Fibroblast of lung (primary cell): ENCODE results near the gene SRCAP. TPM values are rescaled to one million over a fixed set of nuclear protein-coding genes. Genes with fewer than 3 reads are reported as not detected.
A peak's percentile ranks its signal among the peaks of the same experiment; 100 is the strongest.

ENCODE experiments used
- DNase-seq, 2 donors: peaks; one replicate each; pipeline versions ENCODE4 v3.0.0 to v3.0.0-alpha.2; 2010; ENCODE audit warnings: low read depth in 2 of 2
- H2AFZ ChIP-seq: 2 replicates; pipeline ENCODE4 v1.5.1; 2012; ENCODE audit warnings: low read length, control low read depth, inconsistent platforms
- H3K27ac ChIP-seq: 2 replicates; pipeline ENCODE4 v1.5.1; 2011; ENCODE audit warnings: low read length, control low read depth; ENCODE audit not compliant: insufficient read depth
- H3K27me3 ChIP-seq: 2 replicates; pipeline ENCODE4 v1.5.1; 2011; ENCODE audit warnings: mild to moderate bottlenecking, low read length; ENCODE audit not compliant: control insufficient read depth, insufficient read depth
- H3K36me3 ChIP-seq: 2 replicates; pipeline ENCODE4 v1.5.1; 2011; ENCODE audit warnings: low read length; ENCODE audit not compliant: control insufficient read depth, insufficient read depth
- H3K4me1 ChIP-seq: 2 replicates; pipeline ENCODE4 v1.5.1; 2011; ENCODE audit warnings: low read length; ENCODE audit not compliant: control insufficient read depth, insufficient read depth; ENCODE audit errors: extremely low read depth
- H3K4me2 ChIP-seq: 2 replicates; pipeline ENCODE4 v1.5.1; 2011; ENCODE audit warnings: low read length, control low read depth; ENCODE audit not compliant: insufficient read depth; ENCODE audit errors: extremely low read depth
- H3K4me3 ChIP-seq, 4 experiments: fragments of 200-600 bp in 1 of 4; sonication (generic) in 1 of 4; replicated peaks in 1 of 4; 2 replicates each; pipeline ENCODE4 v1.5.1; 2011 to 2016; ENCODE audit warnings: low read length in 4 of 4, low read depth in 3 of 4, mild to moderate bottlenecking in 3 of 4, control low read depth in 2 of 4, inconsistent platforms in 1 of 4, mixed read lengths in 1 of 4; ENCODE audit not compliant: insufficient read depth in 1 of 4; ENCODE audit errors: control extremely low read depth in 1 of 4
- H3K79me2 ChIP-seq: 2 replicates; pipeline ENCODE4 v1.5.1; 2012; ENCODE audit warnings: mild to moderate bottlenecking, low read length, inconsistent platforms; ENCODE audit not compliant: control insufficient read depth, insufficient read depth
- H3K9ac ChIP-seq: 2 replicates; pipeline ENCODE4 v1.5.1; 2011; ENCODE audit warnings: mild to moderate bottlenecking, low read length, control low read depth; ENCODE audit not compliant: insufficient read depth
- H3K9me3 ChIP-seq: 2 replicates; pipeline ENCODE4 v1.5.1; 2012; ENCODE audit warnings: low read depth, low read length; ENCODE audit not compliant: control insufficient read depth, insufficient read depth
- H4K20me1 ChIP-seq: 2 replicates; pipeline ENCODE4 v1.5.1; 2011; ENCODE audit warnings: low read length; ENCODE audit not compliant: control insufficient read depth, insufficient read depth; ENCODE audit errors: extremely low read depth
- EZH2 ChIP-seq: IDR thresholded peaks from 2 replicates; pipeline ENCODE4 v1.5.1; 2012; ENCODE audit warnings: low read length, control low read depth, mild to moderate bottlenecking; ENCODE audit errors: missing control alignments
- polyA plus RNA-seq, 2 donors: library from polyadenylated mRNA; depleted of rRNA in 1 of 2; stranded (reverse) in 1 of 2; unstranded in 1 of 2; fragments of >200 nt; gene quantifications; 2 replicates each; pipeline ENCODE4 v1.2.1, GENCODE V29; 2011 to 2012; ENCODE audit warnings: missing spikeins in 1 of 2
- total RNA-seq: library from RNA; depleted of rRNA; stranded (reverse); fragments of >200 nt; gene quantifications from 2 replicates; pipeline ENCODE4 v1.2.1, GENCODE V29; 2014
- TF ChIP-seq, protein P1 (sequence below), 2 donors: IDR thresholded peaks in 1 of 2; conservative IDR thresholded peaks in 1 of 2; 1 replicate in 1 of 2; 2 replicates in 1 of 2; pipeline ENCODE4 v1.5.1; 2011 to 2012; ENCODE audit warnings: low read length in 2 of 2, control low read depth in 1 of 2, inconsistent platforms in 1 of 2, low read depth in 1 of 2, mild to moderate bottlenecking in 1 of 2

The SRCAP gene
- total and polyA plus RNA-seq, 2 donors (not counting 1 experiment from before 2014, with no cell fraction given), result 3.5 to 14.2 TPM

DNA sequence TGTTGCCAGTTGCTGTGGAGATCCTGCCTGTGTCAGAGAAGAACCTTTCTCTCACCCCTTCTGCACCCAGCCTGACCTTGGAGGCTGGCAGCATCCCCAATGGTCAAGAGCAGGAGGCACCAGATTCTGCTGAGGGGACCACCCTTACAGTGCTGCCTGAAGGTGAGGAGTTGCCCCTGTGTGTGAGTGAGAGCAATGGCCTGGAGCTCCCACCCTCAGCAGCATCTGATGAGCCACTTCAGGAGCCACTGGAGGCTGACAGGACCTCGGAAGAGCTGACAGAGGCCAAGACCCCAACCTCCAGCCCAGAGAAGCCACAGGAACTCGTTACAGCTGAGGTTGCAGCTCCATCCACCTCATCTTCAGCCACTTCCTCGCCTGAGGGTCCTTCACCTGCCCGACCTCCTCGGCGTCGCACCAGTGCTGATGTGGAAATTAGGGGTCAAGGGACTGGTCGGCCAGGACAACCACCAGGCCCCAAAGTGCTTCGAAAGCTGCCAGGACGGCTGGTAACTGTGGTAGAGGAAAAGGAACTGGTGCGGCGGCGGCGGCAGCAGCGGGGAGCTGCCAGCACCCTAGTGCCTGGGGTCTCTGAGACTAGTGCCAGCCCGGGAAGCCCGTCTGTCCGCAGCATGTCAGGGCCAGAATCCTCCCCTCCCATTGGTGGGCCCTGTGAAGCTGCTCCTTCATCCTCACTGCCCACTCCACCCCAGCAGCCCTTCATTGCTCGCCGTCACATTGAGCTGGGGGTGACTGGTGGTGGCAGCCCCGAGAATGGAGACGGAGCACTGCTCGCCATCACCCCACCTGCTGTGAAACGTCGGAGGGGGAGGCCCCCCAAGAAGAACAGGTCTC lies 39.0 kb downstream of the SRCAP start:
- Histone ChIP-seq H3K9ac (no peak overlapping the region), H3K27me3 (no peaks in the 10 kb centered on the region), H3K79me2 (no peaks in the 10 kb centered on the region), H3K4me1 (peaks cover 22% of the 10 kb centered on the region), H2AFZ (no peak overlapping the region), H3K4me2 (no peak overlapping the region), H3K36me3 (peaks cover 41% of the 10 kb centered on the region), H3K4me3 (no peak overlapping the region), H3K27ac (no peak overlapping the region), H3K9me3 (no peaks in the 10 kb centered on the region), H4K20me1 (no peaks in the 10 kb centered on the region)
- DNase-seq, result no peak
- TF ChIP-seq, protein P1, sequence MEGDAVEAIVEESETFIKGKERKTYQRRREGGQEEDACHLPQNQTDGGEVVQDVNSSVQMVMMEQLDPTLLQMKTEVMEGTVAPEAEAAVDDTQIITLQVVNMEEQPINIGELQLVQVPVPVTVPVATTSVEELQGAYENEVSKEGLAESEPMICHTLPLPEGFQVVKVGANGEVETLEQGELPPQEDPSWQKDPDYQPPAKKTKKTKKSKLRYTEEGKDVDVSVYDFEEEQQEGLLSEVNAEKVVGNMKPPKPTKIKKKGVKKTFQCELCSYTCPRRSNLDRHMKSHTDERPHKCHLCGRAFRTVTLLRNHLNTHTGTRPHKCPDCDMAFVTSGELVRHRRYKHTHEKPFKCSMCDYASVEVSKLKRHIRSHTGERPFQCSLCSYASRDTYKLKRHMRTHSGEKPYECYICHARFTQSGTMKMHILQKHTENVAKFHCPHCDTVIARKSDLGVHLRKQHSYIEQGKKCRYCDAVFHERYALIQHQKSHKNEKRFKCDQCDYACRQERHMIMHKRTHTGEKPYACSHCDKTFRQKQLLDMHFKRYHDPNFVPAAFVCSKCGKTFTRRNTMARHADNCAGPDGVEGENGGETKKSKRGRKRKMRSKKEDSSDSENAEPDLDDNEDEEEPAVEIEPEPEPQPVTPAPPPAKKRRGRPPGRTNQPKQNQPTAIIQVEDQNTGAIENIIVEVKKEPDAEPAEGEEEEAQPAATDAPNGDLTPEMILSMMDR (conservative IDR thresholded peaks at IDR 0.05 in 1 of 2, IDR thresholded peaks at IDR 0.05 in 1 of 2; ENCODE audit: low read depth in 1 of 2, low read length in 2 of 2), result no peak
- no peak for TF ChIP-seq EZH2

DNA sequence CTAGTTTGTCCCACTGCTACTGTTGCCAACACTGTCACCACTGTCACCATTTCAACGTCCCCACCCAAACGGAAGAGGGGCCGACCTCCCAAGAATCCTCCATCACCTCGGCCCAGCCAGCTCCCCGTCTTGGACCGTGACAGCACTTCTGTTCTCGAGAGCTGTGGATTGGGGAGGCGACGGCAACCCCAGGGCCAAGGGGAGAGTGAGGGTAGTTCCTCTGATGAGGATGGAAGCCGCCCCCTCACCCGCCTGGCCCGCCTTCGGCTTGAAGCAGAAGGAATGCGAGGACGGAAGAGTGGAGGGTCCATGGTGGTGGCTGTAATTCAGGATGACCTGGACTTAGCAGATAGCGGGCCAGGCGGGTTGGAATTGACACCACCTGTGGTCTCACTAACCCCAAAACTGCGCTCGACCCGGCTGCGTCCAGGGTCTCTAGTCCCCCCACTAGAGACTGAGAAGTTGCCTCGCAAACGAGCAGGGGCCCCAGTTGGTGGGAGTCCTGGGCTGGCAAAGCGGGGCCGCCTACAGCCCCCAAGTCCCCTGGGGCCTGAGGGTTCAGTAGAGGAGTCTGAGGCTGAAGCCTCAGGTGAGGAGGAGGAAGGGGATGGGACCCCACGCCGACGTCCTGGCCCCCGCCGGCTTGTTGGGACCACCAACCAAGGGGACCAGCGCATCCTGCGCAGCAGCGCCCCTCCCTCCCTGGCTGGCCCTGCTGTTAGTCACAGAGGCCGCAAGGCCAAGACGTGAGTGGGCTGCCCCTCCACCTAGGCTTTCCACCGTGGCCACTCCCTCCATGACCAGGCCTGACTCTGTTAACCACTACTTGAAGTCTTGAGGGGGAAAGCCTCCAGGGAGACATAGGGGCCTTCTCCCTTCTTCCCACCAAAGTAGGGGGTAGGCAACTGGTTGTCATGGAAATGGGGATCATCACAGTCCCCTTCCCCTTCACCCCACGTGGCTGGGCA lies 40.3 kb downstream of the SRCAP start:
- no peak for DNase-seq
- Histone ChIP-seq H4K20me1 (no peaks in the 10 kb centered on the region), H2AFZ (no peak overlapping the region), H3K27me3 (no peaks in the 10 kb centered on the region), H3K79me2 (no peaks in the 10 kb centered on the region), H3K4me2 (no peak overlapping the region), H3K9me3 (no peaks in the 10 kb centered on the region), H3K4me3 (no peak overlapping the region), H3K9ac (no peak overlapping the region), H3K27ac (peak overlapping the region; percentile 65), H3K4me1 (peaks cover 22% of the 10 kb centered on the region), H3K36me3 (peaks cover 38% of the 10 kb centered on the region)
- TF ChIP-seq, protein P1 (conservative IDR thresholded peaks at IDR 0.05 in 1 of 2, IDR thresholded peaks at IDR 0.05 in 1 of 2; ENCODE audit: low read depth in 1 of 2, low read length in 2 of 2), result no peak
- TF ChIP-seq EZH2, result no peak
